Right lobe of liver (tissue), 6 donors: ENCODE data around the gene KDM3A. TPM values are rescaled to one million over a fixed set of nuclear protein-coding genes. Genes with fewer than 3 reads are reported as not detected.

Source experiments
- ATAC-seq, 4 donors: fragments of 200-7000 bp; cut with Tn5 transposase; one replicate each; pipeline ENCODE4 v1.9.1; 2020; ENCODE audit warnings: mild to moderate bottlenecking in 4 of 4, moderate library complexity in 4 of 4
- DNase-seq, 3 donors: peaks; one replicate each; pipeline ENCODE4 v3.0.0-alpha.2; 2020
- H3K27ac ChIP-seq, 3 donors: fragments of 200-600 bp; one replicate each; pipeline ENCODE4 v1.8.0; 2022
- H3K27me3 ChIP-seq, 2 donors: fragments of 200-600 bp; one replicate each; pipeline ENCODE4 v1.8.0; 2022
- H3K36me3 ChIP-seq, 4 donors: fragments of 200-600 bp; sonication (generic) in 1 of 4; one replicate each; pipeline versions ENCODE4 v1.5.1 to v1.8.0; 2017 to 2022; ENCODE audit warnings: control low read depth in 1 of 4
- H3K4me1 ChIP-seq, 4 donors: fragments of 200-600 bp; sonication (generic) in 1 of 4; one replicate each; pipeline versions ENCODE4 v1.5.1 to v1.8.0; 2017 to 2022; ENCODE audit warnings: control low read depth in 1 of 4
- H3K4me3 ChIP-seq, 3 donors: fragments of 200-600 bp; one replicate each; pipeline ENCODE4 v1.8.0; 2022
- H3K9me3 ChIP-seq, 4 donors: fragments of 200-600 bp; sonication (generic) in 1 of 4; one replicate each; pipeline versions ENCODE4 v1.5.1 to v1.8.0; 2017 to 2022; ENCODE audit warnings: control low read depth in 1 of 4
- POLR2A ChIP-seq: fragments of 450-650 bp; IDR thresholded peaks from one replicate; pipeline ENCODE4 v1.6.1; 2017; ENCODE audit warnings: antibody characterized with exemption, mild to moderate bottlenecking
- WGBS: methylation state at CpG from one replicate; pipeline ENCODE4 v1.1.6; 2018; ENCODE audit warnings: low coverage, low lambda C conversion rate; ENCODE audit not compliant: insufficient coverage; ENCODE audit errors: missing lambda C conversion rate; 5-methylcytosine and 5-hydroxymethylcytosine counted together
- intact Hi-C, 2 donors: fragments of 100-400 bp; cut with DNase I; formaldehyde crosslinking; loops; one replicate each; pipeline versions ENCODE4 v1.11.2 to v1.14.1; 2022
- total RNA-seq, 6 experiments: library from RNA; depleted of rRNA in 2 of 6; stranded (reverse); fragments of >200 nt in 2 of 6; fragmentation: NEBNext Ultra II Directional in 3 of 6; extraction: Animal tissue kit (Norgen Biotek cat#: 25700) in 3 of 6; gene quantifications; one replicate each; pipeline versions ENCODE4 v1.1.0 to v1.2.4, GENCODE V29; 2016 to 2023
- TF ChIP-seq, protein P1 (sequence below), 4 donors: fragments of 200-600 bp in 3 of 4; fragments of 450-650 bp in 1 of 4; IDR thresholded peaks; one replicate each; pipeline versions ENCODE4 v1.5.1 to v1.8.0; 2016 to 2022; ENCODE audit warnings: antibody characterized with exemption in 4 of 4, mild to moderate bottlenecking in 2 of 4
- donor health status: DM: no; HTN: yes; CAD: no.
- donor health status: DM: no; HTN: no; CAD: no.
- donor health status: DM: no; HTN: no; CAD: no.
- donor health status: DM: no; HTN: yes; CAD: no.
- donor health status: DM: no; HTN: yes; CAD: no.

Gene KDM3A
- total RNA-seq, 6 experiments from 2014 or later = 7.2 to 40.8 (median 13.6) TPM

DNA sequence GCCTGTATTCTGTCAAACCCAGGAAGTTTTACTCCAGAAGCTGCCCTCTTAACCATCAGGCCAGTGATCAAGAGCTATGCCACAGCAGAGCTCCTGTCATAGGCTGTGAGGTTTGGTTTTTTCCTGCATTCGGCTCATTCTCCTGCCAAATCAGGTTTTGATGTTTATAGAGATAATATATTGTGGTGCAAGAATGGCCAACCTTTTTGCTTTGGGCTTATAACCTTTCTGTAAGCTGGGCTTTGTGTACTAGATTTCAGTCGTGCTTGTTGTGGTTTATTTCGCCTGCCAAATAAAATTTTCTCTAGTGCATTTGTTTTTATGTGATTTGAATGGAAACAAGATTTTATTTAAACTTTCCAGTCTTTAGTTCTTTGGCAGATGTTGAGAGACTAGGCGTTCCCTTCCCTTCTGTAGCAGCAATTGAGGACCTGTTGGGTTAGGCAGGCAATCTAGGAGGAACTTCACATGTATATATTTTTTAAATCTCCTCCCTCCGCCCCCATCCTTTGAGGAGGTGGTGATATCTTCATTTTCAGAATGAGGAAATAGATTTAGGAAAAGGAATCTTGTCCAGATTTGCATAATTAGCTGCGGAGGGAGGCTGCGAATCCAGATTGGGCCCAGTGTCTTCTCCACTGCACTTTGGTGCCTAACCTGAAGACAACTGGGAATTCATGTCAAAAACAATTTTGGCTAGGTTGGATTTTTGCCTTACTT, 2.6 kb downstream of the KDM3A start:
- no peaks in the 10 kb centered on the region for H3K36me3 ChIP-seq
- H3K27me3 ChIP-seq = no peaks in the 10 kb centered on the region
- 69% methylated on average over 7 of the region's 7 CpGs for WGBS
- TF ChIP-seq POLR2A = no peak
- TF ChIP-seq, protein P1, sequence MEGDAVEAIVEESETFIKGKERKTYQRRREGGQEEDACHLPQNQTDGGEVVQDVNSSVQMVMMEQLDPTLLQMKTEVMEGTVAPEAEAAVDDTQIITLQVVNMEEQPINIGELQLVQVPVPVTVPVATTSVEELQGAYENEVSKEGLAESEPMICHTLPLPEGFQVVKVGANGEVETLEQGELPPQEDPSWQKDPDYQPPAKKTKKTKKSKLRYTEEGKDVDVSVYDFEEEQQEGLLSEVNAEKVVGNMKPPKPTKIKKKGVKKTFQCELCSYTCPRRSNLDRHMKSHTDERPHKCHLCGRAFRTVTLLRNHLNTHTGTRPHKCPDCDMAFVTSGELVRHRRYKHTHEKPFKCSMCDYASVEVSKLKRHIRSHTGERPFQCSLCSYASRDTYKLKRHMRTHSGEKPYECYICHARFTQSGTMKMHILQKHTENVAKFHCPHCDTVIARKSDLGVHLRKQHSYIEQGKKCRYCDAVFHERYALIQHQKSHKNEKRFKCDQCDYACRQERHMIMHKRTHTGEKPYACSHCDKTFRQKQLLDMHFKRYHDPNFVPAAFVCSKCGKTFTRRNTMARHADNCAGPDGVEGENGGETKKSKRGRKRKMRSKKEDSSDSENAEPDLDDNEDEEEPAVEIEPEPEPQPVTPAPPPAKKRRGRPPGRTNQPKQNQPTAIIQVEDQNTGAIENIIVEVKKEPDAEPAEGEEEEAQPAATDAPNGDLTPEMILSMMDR (IDR thresholded peaks at IDR 0.05) = no peak
- H3K9me3 ChIP-seq = peaks cover 0 to 10% (median under 1%) of the 10 kb centered on the region in 4 donors
- intact Hi-C loops = no loop called here
- no peak overlapping the region for H3K27ac ChIP-seq
- DNase-seq (no peak), ATAC-seq (no peak)
- H3K4me3 ChIP-seq = no peak overlapping the region
- H3K4me1 ChIP-seq = peaks cover 0 to 17% (median 5%) of the 10 kb centered on the region in 4 donors

DNA sequence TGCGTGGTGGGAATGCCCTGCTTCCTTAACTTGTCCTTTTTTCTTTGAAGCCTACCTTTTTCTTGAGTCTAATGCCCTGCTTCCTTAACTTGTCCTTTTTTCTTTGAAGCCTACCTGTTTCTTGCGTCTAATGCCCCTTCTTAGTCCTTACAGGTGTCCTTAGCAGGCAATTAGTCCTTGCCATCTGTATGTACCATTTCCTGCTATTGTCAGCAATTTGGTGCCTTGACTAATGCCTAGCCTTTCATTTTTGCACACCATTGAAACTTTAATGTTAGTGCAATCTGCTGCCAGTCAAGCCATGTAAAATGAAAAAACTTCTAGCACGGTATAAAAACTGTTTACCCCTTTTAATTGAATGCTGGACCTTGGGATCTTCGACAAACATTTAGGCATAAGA, 4.3 kb downstream of the KDM3A start:
- intact Hi-C loops = no loop called here
- peaks cover 0 to 17% (median 5%) of the 10 kb centered on the region in 4 donors for H3K4me1 ChIP-seq
- no peaks in the 10 kb centered on the region for H3K27me3 ChIP-seq
- DNase-seq (no peak), ATAC-seq (no peak)
- TF ChIP-seq, protein P1 (IDR thresholded peaks at IDR 0.05) = no peak
- TF ChIP-seq POLR2A = no peak
- no peaks in the 10 kb centered on the region for H3K9me3 ChIP-seq
- H3K27ac ChIP-seq = no peak overlapping the region
- 77% methylated on average over 4 of the region's 4 CpGs for WGBS
- no peak overlapping the region for H3K4me3 ChIP-seq
- H3K36me3 ChIP-seq = peaks cover 0 to 9% (median 5%) of the 10 kb centered on the region in 4 donors

DNA sequence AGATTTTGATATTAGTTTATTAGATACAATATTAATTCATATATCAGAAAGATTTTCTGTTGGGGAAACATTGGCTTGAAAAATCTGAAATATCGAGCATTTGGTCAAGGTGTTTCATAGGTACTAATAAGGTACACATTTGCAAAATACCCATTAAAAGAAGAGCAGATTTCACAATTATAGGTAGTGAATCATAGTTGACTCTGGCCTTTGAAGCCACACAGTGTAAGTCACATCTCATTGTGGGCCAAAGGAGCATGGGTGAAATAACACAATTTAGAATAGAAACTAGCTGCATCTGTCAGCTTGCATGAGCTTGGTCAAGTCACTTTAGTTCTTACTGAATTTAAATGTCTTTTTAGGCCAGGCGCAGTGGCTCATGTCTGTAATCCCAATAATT, 4.9 kb downstream of the KDM3A start:
- Histone ChIP-seq H3K27me3 (no peaks in the 10 kb centered on the region), H3K4me3 (no peak overlapping the region), H3K27ac (peak overlapping the region in 1 of 3 donors; percentile 43), H3K36me3 (peaks cover 0 to 15% (median 6%) of the 10 kb centered on the region in 4 donors), H3K9me3 (no peaks in the 10 kb centered on the region), H3K4me1 (peaks cover 0 to 17% (median 5%) of the 10 kb centered on the region in 4 donors)
- peak in 2 of 4 donors; percentile 24 to 48 for ATAC-seq
- 62% methylated on average over 2 of the region's 2 CpGs for WGBS
- no peak for DNase-seq
- TF ChIP-seq, protein P1 (IDR thresholded peaks at IDR 0.05) = no peak
- no peak for TF ChIP-seq POLR2A
- intact Hi-C loops = no loop called here

DNA sequence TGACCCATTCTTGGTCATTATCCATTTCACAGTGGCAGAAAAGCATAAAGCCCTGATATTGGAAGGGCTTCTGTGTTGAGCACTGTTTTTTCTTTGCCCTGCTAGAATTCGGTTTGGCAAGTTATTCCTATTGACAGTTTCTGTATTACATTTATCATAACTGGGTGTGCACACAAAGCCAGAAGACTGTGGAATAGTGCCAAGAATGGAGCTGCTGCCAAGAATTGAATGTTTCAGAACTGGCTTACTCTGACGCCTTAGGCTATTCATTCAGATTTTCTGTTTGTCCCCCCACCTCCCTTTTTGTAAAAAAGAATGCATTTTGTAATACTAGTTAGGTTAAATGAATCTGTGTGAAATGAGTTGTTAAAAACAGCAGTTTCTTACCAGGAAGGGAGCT, 12.7 kb downstream of the KDM3A start:
- DNase-seq (no peak), ATAC-seq (peak in 3 of 4 donors; percentile 46 to 63 (median 57))
- 14% methylated on average over 2 of the region's 2 CpGs for WGBS
- H3K9me3 ChIP-seq = no peaks in the 10 kb centered on the region
- H3K4me1 ChIP-seq = no peaks in the 10 kb centered on the region
- peaks cover 6 to 60% (median 29%) of the 10 kb centered on the region in 4 donors for H3K36me3 ChIP-seq
- no peak overlapping the region for H3K27ac ChIP-seq
- TF ChIP-seq, protein P1 (IDR thresholded peaks at IDR 0.05) = no peak
- no peak for TF ChIP-seq POLR2A
- H3K27me3 ChIP-seq = no peaks in the 10 kb centered on the region
- H3K4me3 ChIP-seq = no peak overlapping the region
- intact Hi-C loops = no loop called here
